HG03558 (cell line): ENCODE data around the gene PRR14.

Experiments
- ATAC-seq: cut with Tn5 transposase; IDR thresholded peaks from one replicate; pipeline ENCODE4 v1.9.1; 2021; ENCODE audit warnings: moderate number of reproducible peaks; ENCODE audit not compliant: unreplicated experiment; ENCODE audit errors: extremely low read depth

The PRR14 gene

GRCh38 chr16:30650369-30651123 is at the start of gene PRR14:
Gene PRR14, plus strand, starts transcription at chr16:30650960. Its CDS starts 686 bp downstream, at chr16:30651646.
- ATAC-seq: peak; percentile 53

GRCh38 chr16:30601966-30602365 is 48.8 kb upstream of the PRR14 start:
- ATAC-seq: no peak

- no peak for ATAC-seq
These were observed 48.0 kb upstream of the PRR14 start for GRCh38 chr16:30602616-30603277.

GRCh38 chr16:30603945-30604315 is 46.8 kb upstream of the PRR14 start:
- no peak for ATAC-seq

- no peak for ATAC-seq
These were observed 46.3 kb upstream of the PRR14 start for GRCh38 chr16:30604316-30604947.

- no peak for ATAC-seq
These were observed 45.6 kb upstream of the PRR14 start for GRCh38 chr16:30605158-30605557.

- no peak for ATAC-seq
These were observed 44.8 kb upstream of the PRR14 start for GRCh38 chr16:30606004-30606403.

- ATAC-seq: no peak
These were observed 41.5 kb upstream of the PRR14 start for GRCh38 chr16:30609002-30609925.

- ATAC-seq: peak; percentile 65
These were observed 40.6 kb upstream of the PRR14 start, which contains the start of gene ZNF689 for GRCh38 chr16:30609926-30610839. Gene ZNF689, minus strand, starts transcription at chr16:30610389. Its CDS starts 348 bp downstream, at chr16:30610041.

- ATAC-seq: no peak
These were observed 35.2 kb upstream of the PRR14 start for GRCh38 chr16:30615358-30616091.

- no peak for ATAC-seq
These were observed 31.6 kb upstream of the PRR14 start for GRCh38 chr16:30619202-30619601.

- ATAC-seq: no peak
These were observed 31.1 kb upstream of the PRR14 start for GRCh38 chr16:30619638-30620037.

GRCh38 chr16:30620169-30620568 is 30.6 kb upstream of the PRR14 start:
- no peak for ATAC-seq

- ATAC-seq: no peak
These were observed 29.0 kb upstream of the PRR14 start for GRCh38 chr16:30621765-30622164.

- no peak for ATAC-seq
These were observed 28.2 kb upstream of the PRR14 start for GRCh38 chr16:30622455-30623032.

- ATAC-seq: no peak
These were observed 27.1 kb upstream of the PRR14 start for GRCh38 chr16:30623536-30624283.

- no peak for ATAC-seq
These were observed 24.5 kb upstream of the PRR14 start for GRCh38 chr16:30626236-30626635.
